Activated CD8-positive, alpha-beta memory T cell treated with anti-CD3 and anti-CD28 coated beads, Interleukin-2, amount 50 U/mL, for 4 hours (primary cell): ENCODE data around the gene NEIL1.
"Not testable (repeated sequence)": the region's sequence is repeated elsewhere in the genome, so short reads cannot be mapped to it uniquely, and the experiment has no call there.

ENCODE experiments used
- DNase-seq: peaks from one replicate; pipeline ENCODE4 v3.0.0-alpha.2; 2020

Gene NEIL1

GRCh38 chr15:75333654-75334419, 13.0 kb upstream of the NEIL1 start:
- DNase-seq, result not testable (repeated sequence)

- no peak for DNase-seq
Observed at GRCh38 chr15:75335313-75335704, 11.5 kb upstream of the NEIL1 start.

- DNase-seq, result peak; percentile 61
Observed at GRCh38 chr15:75335705-75336355, 11.0 kb upstream of the NEIL1 start, which contains the start of gene COMMD4. COMMD4 (plus strand) TSS chr15:75336063; CDS start chr15:75336090, 27 bp downstream.

GRCh38 chr15:75338661-75339240, 8.1 kb upstream of the NEIL1 start:
- DNase-seq, result no peak

- DNase-seq, result no peak
Observed at GRCh38 chr15:75339531-75340240, 7.2 kb upstream of the NEIL1 start.

GRCh38 chr15:75342221-75342620, 4.6 kb upstream of the NEIL1 start:
- no peak for DNase-seq

GRCh38 chr15:75343953-75344352, 2.9 kb upstream of the NEIL1 start:
- not testable (repeated sequence) for DNase-seq

- peak; percentile 55 for DNase-seq
Observed at GRCh38 chr15:75347222-75348033, 589 bp downstream of the NEIL1 start.

GRCh38 chr15:75348034-75348561, 1.3 kb downstream of the NEIL1 start:
- no peak for DNase-seq

- DNase-seq, result no peak
Observed at GRCh38 chr15:75348562-75349350, 1.9 kb downstream of the NEIL1 start.

- not testable (repeated sequence) for DNase-seq
Observed at GRCh38 chr15:75349351-75349669, 2.5 kb downstream of the NEIL1 start.

GRCh38 chr15:75349851-75350588, 3.2 kb downstream of the NEIL1 start:
- DNase-seq, result peak; percentile 43

- no peak for DNase-seq
Observed at GRCh38 chr15:75350601-75351361, 3.9 kb downstream of the NEIL1 start.

- DNase-seq, result no peak
Observed at GRCh38 chr15:75352186-75353080, 5.6 kb downstream of the NEIL1 start.

- DNase-seq, result no peak
Observed at GRCh38 chr15:75353604-75354003, 6.8 kb downstream of the NEIL1 start.

- DNase-seq, result no peak
Observed at GRCh38 chr15:75354454-75354853, 7.6 kb downstream of the NEIL1 start.

- no peak for DNase-seq
Observed at GRCh38 chr15:75355369-75355768, 8.5 kb downstream of the NEIL1 start.

GRCh38 chr15:75356006-75356405, 9.2 kb downstream of the NEIL1 start:
- DNase-seq, result no peak

GRCh38 chr15:75356517-75356916, 9.7 kb downstream of the NEIL1 start:
- DNase-seq, result no peak
